ENCODE measurements around the gene ENO3. TPM values are rescaled to one million over a fixed set of nuclear protein-coding genes. Genes with fewer than 3 reads are reported as not detected.

Gene ENO3
- total RNA-seq, 3 donors from 2014 or later: 8.6 to 12.4 (median 10.1) TPM

GRCh38 chr17:4942760-4943508, 8.0 kb upstream of the ENO3 start:
- no peak overlapping the region for H3K4me3 ChIP-seq
- H3K4me1 ChIP-seq (ENCODE audit: low read depth): peaks cover 46% of the 10 kb centered on the region
- DNase-seq (no peak), ATAC-seq (no peak)
- no peaks in the 10 kb centered on the region for H3K36me3 ChIP-seq (ENCODE audit: low read depth)
- TF ChIP-seq CTCF (IDR thresholded peaks at IDR 0.05): no peak
- intact Hi-C loops (cut with DNase I, micrococcal nuclease): no loop called here
- no peaks in the 10 kb centered on the region for H3K9me3 ChIP-seq

DNA sequence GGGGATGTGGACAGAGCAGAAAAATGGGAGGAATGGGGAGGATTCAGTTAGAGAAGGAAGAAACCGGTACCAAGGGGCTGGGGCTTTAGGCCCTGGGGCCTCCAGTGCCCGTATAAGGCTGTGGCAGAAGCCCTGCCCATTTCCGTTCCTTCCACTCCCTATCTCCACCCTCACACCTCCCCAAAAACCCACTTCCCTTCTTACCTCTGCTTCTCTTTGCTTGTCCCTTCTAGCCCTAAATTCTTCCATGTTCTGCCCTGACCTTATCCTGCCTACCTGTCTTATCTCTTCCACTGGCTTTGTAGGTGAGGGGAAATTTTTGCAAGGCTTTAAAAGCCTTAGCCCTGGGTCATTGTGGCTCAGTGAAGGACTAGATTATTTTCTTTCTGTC, 6.8 kb upstream of the ENO3 start:
- intact Hi-C loops (cut with DNase I, micrococcal nuclease): no loop called here
- no peak for ATAC-seq
- Histone ChIP-seq H3K4me3 (no peak overlapping the region), H3K4me1 (ENCODE audit: low read depth) (peaks cover 37% of the 10 kb centered on the region), H3K36me3 (ENCODE audit: low read depth) (no peaks in the 10 kb centered on the region), H3K9me3 (no peaks in the 10 kb centered on the region)
- DNase-seq: peak in 1 of 3 donors; percentile 68
- TF ChIP-seq CTCF (IDR thresholded peaks at IDR 0.05): no peak

DNA sequence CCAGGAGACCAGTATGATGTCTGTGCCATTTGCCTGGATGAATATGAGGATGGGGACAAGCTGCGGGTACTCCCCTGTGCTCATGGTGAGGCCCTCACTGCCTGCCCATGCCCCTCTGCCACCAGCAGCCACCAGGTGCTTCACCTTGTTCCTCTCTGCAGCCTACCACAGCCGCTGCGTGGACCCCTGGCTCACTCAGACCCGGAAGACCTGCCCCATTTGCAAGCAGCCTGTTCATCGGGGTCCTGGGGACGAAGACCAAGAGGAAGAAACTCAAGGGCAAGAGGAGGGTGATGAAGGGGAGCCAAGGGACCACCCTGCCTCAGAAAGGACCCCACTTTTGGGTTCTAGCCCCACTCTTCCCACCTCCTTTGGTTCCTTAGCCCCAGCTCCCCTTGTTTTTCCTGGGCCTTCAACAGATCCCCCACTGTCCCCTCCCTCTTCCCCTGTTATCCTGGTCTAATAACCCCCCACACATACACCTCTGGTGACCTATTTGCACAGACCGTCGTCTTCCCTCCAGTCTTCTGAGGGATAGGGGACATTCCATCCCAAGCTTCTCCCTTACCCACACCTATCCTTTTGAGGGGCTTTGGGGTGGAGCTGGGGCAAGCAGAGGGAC, 6.3 kb upstream of the ENO3 start:
- Histone ChIP-seq H3K9me3 (no peaks in the 10 kb centered on the region), H3K4me3 (no peak overlapping the region), H3K4me1 (ENCODE audit: low read depth) (peaks cover 36% of the 10 kb centered on the region), H3K36me3 (ENCODE audit: low read depth) (no peaks in the 10 kb centered on the region)
- peak in 1 of 3 donors; percentile 68 for DNase-seq
- intact Hi-C loops (cut with DNase I, micrococcal nuclease): no loop called here
- no peak for ATAC-seq
- no peak for TF ChIP-seq CTCF (IDR thresholded peaks at IDR 0.05)

DNA sequence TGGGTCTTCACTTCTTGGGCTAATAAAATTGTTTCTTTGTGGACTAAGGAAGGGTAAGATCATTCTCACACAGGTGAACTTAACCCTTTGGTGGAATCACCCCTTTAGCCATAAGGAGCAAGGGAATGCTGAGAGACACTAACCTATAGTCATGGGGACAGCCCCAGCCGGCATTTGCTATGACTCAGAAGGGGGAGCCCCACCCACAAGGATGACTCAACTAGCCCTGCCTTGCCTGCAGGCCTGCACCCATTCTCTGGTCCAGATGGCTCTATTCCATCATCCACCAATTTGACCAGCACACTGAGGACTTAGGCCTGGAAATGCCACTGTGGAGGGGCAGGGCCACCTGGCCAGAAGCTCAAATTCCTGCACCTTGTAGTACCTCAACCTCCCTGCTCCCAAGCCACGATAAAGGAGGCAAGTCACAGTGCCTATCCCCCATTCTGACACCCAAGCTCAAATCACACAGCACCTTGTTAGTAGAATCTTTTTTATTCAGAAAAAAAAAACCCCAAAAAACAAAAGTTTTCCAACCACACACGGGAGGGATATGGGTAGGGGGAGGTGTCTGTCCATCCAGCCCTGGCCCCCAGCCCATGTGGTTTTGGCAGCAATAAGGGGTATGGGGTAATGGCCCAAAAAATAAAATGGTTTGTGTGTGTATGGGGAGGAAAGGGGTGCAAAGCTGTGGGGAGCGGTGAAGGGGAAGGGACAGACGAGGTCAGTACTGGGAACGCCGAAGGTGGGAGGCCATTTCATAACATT, 5.6 kb upstream of the ENO3 start:
- no peak for TF ChIP-seq CTCF (IDR thresholded peaks at IDR 0.05)
- H3K4me3 ChIP-seq: no peak overlapping the region
- H3K36me3 ChIP-seq (ENCODE audit: low read depth): no peaks in the 10 kb centered on the region
- intact Hi-C loops (cut with DNase I, micrococcal nuclease): no loop called here
- peaks cover 38% of the 10 kb centered on the region for H3K4me1 ChIP-seq (ENCODE audit: low read depth)
- no peaks in the 10 kb centered on the region for H3K9me3 ChIP-seq
- DNase-seq (peak; percentile 77 to 88 (median 82)), ATAC-seq (peak; percentile 33)

DNA sequence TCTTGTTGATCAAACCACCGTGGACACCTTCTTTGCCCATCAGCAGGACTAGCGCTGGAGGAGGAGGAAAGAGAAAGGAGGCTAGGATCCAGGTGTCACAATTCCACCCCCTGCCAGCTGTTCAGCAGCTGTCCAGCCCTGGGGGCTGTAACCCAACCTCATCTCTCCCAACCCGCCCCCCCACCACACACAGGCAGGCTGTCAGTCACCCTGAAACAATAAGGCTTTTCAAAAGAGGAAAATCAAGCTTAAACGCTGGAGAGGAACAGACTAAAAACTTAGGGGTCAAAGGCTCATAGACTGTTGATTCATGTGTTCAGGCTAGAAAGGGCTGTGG, 5.0 kb upstream of the ENO3 start:
- ATAC-seq (no peak), DNase-seq (no peak)
- no peaks in the 10 kb centered on the region for H3K36me3 ChIP-seq (ENCODE audit: low read depth)
- H3K4me1 ChIP-seq (ENCODE audit: low read depth): peaks cover 41% of the 10 kb centered on the region
- intact Hi-C loops (cut with DNase I, micrococcal nuclease): no loop called here
- no peak for TF ChIP-seq CTCF (IDR thresholded peaks at IDR 0.05)
- H3K9me3 ChIP-seq: no peaks in the 10 kb centered on the region
- no peak overlapping the region for H3K4me3 ChIP-seq
